C4-2B (cell line): ENCODE measurements around the gene LMF1.

Experiments
- H3K27ac ChIP-seq: fragments of 450-650 bp; 2 replicates; pipeline ENCODE4 v1.5.1; 2017
- CTCF ChIP-seq: fragments of 450-650 bp; conservative IDR thresholded peaks from 2 replicates; pipeline ENCODE4 v1.5.1; 2017; ENCODE audit warnings: mild to moderate bottlenecking
- ZFX ChIP-seq: fragments of 450-650 bp; IDR thresholded peaks from 2 replicates; pipeline ENCODE4 v1.6.1; 2017

The LMF1 gene

DNA sequence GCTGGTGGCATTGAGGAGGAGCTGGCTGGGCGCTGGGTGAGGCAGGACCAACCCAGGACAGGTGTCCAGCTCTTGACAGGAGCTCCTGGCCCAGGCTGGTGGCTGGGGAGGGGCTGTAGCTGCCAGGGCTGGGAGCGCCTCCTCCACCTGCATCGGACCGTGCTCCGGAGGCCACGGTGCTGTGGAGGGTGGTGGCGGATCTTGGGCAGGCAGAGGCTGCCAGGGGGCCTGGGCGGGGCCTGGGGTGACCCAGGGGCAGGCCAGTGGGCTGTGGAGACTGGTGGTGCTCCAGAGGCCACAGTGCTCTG, 42.8 kb upstream of the LMF1 start:
- no peak for TF ChIP-seq ZFX

DNA sequence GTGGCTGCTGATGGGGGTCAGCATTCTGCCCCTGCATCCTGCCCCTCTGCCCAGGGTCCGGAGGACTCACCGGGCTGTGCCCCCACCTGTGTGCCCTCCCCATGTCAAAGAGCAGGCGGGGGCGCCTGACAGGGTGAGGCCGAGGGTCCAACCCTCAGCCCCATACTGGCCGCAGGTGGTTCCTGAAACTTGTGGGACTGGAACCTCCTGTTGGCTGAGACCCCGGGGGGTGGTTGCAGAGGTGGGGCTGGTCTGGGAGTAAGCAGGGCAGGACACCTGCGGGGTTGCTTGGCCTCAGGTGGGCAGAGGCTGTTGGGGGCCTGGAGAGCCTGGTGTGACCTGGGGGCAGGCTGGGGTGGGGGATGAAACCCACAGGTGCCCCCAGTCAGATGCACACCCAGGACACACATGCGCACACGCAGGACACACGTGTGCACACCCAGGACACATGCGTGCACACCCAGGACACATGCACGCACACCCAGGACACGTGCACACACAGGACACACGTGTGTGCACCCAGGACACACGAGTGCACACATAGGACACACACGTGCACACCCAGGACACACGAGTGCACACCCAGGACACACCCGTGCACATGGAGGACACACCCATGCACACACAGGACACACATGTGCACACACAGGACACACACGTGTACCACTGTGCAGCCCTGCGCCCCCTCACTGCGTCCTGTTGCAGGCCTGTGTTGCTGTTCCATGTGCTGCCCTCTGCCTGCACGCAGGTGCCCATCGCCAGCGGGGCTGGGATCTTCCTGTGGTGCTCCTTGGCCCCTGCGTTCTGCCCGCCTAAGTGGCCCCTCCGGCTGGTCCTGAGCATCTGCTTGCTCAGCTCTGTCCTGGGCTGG, 42.2 kb upstream of the LMF1 start:
- no peak for TF ChIP-seq CTCF
- no peak for TF ChIP-seq ZFX
- no peak overlapping the region for H3K27ac ChIP-seq

More for the DNA sequence above, 42.8 kb upstream of the LMF1 start:
- no peak overlapping the region for H3K27ac ChIP-seq

GRCh38 chr16:1012135-1012534, 41.4 kb upstream of the LMF1 start:
- H3K27ac ChIP-seq, result no peak overlapping the region
- TF ChIP-seq CTCF (no peak), ZFX (no peak)

DNA sequence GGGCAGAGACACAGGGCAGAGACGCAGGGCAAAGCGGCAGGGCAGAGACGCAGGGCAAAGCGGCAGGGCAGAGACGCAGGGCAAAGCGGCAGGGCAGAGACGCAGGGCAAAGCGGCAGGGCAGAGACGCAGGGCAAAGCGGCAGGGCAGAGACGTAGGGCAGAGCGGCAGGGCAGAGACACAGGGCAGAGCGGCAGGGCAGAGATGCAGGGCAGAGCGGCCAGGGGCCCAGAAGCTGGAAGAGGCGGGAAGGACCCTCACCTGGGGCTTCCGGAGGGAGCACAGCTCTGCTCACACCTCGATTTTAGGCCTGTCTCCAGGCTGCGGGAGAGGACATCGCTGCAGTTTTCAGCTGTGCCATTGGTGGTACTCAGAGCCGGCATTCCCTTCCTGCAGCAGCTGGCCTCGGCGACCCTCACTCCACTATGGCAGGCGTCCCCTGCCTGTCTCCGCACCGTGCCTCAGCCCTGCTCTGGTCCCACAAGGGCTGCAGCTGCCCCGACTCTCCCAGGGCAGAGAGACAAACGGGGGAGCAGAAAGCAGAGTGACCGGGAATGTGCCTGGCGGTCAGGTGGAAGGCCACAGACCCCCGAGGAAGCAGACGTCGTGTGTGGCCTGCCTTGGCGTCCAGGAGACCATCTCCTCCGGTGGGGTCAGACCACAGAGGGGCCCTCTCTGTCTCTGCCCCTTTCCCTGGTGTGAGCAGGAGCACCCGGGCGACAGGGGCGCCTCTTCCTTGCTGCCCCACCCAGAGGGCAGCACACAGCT, 40.7 kb upstream of the LMF1 start:
- no peak overlapping the region for H3K27ac ChIP-seq
- TF ChIP-seq ZFX (no peak), CTCF (no peak)

GRCh38 chr16:1010815-1011214, 40.0 kb upstream of the LMF1 start:
- H3K27ac ChIP-seq, result no peak overlapping the region

DNA sequence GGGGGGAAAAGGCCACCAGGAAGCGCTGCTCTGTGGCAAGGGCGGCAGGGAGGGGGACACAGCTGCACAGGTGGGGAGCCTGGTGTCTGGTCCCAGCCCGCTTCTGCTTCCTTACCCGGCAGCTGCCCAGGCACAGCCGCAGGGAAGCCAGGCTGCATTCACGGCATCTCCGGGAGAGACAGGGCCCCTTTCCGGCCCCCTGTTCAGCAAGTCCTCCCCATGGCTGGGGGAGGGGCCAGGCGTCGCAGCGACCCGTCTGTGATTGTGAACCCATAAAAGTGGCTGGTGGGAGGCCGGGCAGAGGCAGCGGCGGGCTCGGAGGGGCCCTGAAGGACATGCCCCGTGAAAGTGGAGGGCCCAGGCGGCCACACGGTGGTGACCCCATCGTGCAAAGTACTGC, 39.5 kb upstream of the LMF1 start:
- no peak overlapping the region for H3K27ac ChIP-seq
- no peak for TF ChIP-seq CTCF
- TF ChIP-seq ZFX, result no peak

More at GRCh38 chr16:1010815-1011214, 40.0 kb upstream of the LMF1 start:
- TF ChIP-seq ZFX, result no peak
- no peak for TF ChIP-seq CTCF

DNA sequence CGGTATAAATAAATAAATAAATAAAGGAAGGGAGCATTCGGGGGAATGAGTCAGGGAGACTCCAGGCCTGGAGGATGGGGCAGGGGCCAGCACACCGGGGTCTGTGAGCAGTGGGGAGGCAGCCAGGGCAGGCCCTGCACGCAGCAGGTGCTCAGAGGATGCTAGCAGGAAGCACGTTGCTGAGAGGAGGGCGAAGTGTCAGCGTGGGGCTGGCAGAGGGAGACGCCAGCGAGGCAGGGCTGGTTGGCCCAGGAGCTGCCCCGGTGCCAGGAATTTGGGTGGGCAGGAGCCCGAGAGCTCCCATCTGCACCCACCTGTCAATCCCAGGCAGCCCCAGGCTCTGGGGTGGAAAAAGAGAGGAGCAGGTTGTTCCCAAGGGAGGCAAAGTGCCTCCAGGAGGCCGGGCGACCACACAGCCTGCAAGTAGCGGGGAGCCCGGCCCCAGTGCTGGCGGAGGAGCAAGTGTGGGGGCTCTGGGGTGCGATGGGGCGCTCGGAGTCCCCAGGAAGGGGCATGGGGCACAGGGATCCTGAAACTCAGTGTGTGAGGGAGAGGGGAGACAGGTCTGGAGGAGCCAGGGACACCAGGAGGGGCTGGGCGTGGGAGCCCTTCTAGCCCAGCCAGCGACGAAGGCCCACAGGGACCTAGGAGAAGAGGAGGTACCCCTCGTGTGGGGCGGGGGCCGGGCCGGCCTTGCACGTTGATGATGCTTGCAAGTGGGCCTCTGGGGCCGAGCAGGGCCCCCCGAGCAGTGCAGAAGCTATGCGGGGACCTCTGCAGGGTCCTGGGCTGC, 38.8 kb upstream of the LMF1 start:
- TF ChIP-seq CTCF (no peak), ZFX (no peak)
- H3K27ac ChIP-seq, result no peak overlapping the region
